Liver (tissue), 9 donors: ENCODE measurements around the gene CRACR2A. TPM values are rescaled to one million over a fixed set of nuclear protein-coding genes. Genes with fewer than 3 reads are reported as not detected.

Experiments used
- DNase-seq: peaks from one replicate; pipeline ENCODE4 v3.0.0-alpha.2; 2017; ENCODE audit warnings: low spot score
- H3K27ac ChIP-seq, 2 donors: one replicate each; pipeline ENCODE4 v1.7.0; 2013; ENCODE audit warnings: inconsistent platforms in 2 of 2, low read length in 2 of 2, control low read depth in 1 of 2, low read depth in 1 of 2, mild to moderate bottlenecking in 1 of 2
- H3K27me3 ChIP-seq, 4 donors: one replicate each; pipeline versions ENCODE4 v1.6.1 to v1.7.0; 2013; ENCODE audit warnings: low read length in 3 of 4, inconsistent platforms in 1 of 4, mild to moderate bottlenecking in 1 of 4, moderate library complexity in 1 of 4; ENCODE audit not compliant: control insufficient read depth in 4 of 4, insufficient read depth in 4 of 4
- H3K36me3 ChIP-seq, 4 donors: one replicate each; pipeline versions ENCODE4 v1.6.1 to v1.7.0; 2013; ENCODE audit warnings: low read length in 3 of 4, mild to moderate bottlenecking in 3 of 4, low read depth in 1 of 4, moderate library complexity in 1 of 4; ENCODE audit not compliant: control insufficient read depth in 4 of 4, insufficient read depth in 3 of 4
- H3K4me1 ChIP-seq, 4 donors: one replicate each; pipeline versions ENCODE4 v1.6.1 to v1.7.0; 2013; ENCODE audit warnings: low read length in 3 of 4, mild to moderate bottlenecking in 3 of 4, moderate library complexity in 1 of 4; ENCODE audit not compliant: control insufficient read depth in 4 of 4, insufficient read depth in 4 of 4
- H3K4me3 ChIP-seq, 3 donors: one replicate each; pipeline versions ENCODE4 v1.6.1 to v1.7.0; 2013; ENCODE audit warnings: low read length in 3 of 3, control low read depth in 1 of 3, low read depth in 1 of 3, mild to moderate bottlenecking in 1 of 3
- H3K9ac ChIP-seq, 2 donors: one replicate each; pipeline ENCODE4 v1.7.0; 2013; ENCODE audit warnings: low read length in 2 of 2, mild to moderate bottlenecking in 2 of 2, moderate library complexity in 2 of 2, control low read depth in 1 of 2, low read depth in 1 of 2
- H3K9me3 ChIP-seq, 4 donors: one replicate each; pipeline versions ENCODE4 v1.6.1 to v1.7.0; 2013; ENCODE audit warnings: low read length in 3 of 4; ENCODE audit not compliant: control insufficient read depth in 4 of 4
- ATF3 ChIP-seq: IDR thresholded peaks from 2 replicates; pipeline ENCODE4 v1.6.1; 2016; ENCODE audit warnings: antibody characterized with exemption
- CTCF ChIP-seq: fragments of 150-350 bp; IDR thresholded peaks from 2 replicates; pipeline ENCODE4 v1.5.1; 2017; ENCODE audit warnings: improper control_type of control experiment, low read depth, low read length; ENCODE audit not compliant: missing input control
- EGR1 ChIP-seq, 2 donors: IDR thresholded peaks; 2 replicates each; pipeline ENCODE4 v1.6.1; 2016 to 2018; ENCODE audit warnings: antibody characterized with exemption in 2 of 2, low read depth in 2 of 2
- FOXA1 ChIP-seq: IDR thresholded peaks from 2 replicates; pipeline ENCODE4 v1.6.1; 2016; ENCODE audit warnings: antibody characterized with exemption
- FOXA2 ChIP-seq: IDR thresholded peaks from 2 replicates; pipeline ENCODE4 v1.6.1; 2016; ENCODE audit warnings: antibody characterized with exemption
- GABPA ChIP-seq, 2 donors: IDR thresholded peaks in 1 of 2; conservative IDR thresholded peaks in 1 of 2; 2 replicates each; pipeline ENCODE4 v1.6.1; 2016; ENCODE audit warnings: antibody characterized with exemption in 2 of 2, mild to moderate bottlenecking in 1 of 2, moderate library complexity in 1 of 2
- HNF4A ChIP-seq, 2 donors: conservative IDR thresholded peaks; 2 replicates each; pipeline ENCODE4 v1.6.1; 2016; ENCODE audit warnings: antibody characterized with exemption in 2 of 2, mild to moderate bottlenecking in 2 of 2
- JUND ChIP-seq, 2 donors: IDR thresholded peaks; 2 replicates each; pipeline ENCODE4 v1.6.1; 2016; ENCODE audit warnings: antibody characterized with exemption in 2 of 2
- MAX ChIP-seq: IDR thresholded peaks from 2 replicates; pipeline ENCODE4 v1.6.1; 2016; ENCODE audit warnings: antibody characterized with exemption
- NR2F2 ChIP-seq: IDR thresholded peaks from 2 replicates; pipeline ENCODE4 v1.6.1; 2016; ENCODE audit warnings: antibody characterized with exemption
- RAD21 ChIP-seq, 2 donors: IDR thresholded peaks; 2 replicates each; pipeline ENCODE4 v1.6.1; 2016; ENCODE audit warnings: antibody characterized with exemption in 2 of 2, mild to moderate bottlenecking in 2 of 2
- REST ChIP-seq: IDR thresholded peaks from 2 replicates; pipeline ENCODE4 v1.6.1; 2016; ENCODE audit warnings: antibody characterized with exemption, mild to moderate bottlenecking
- RXRA ChIP-seq, 2 donors: IDR thresholded peaks; 2 replicates each; pipeline ENCODE4 v1.6.1; 2017 to 2018; ENCODE audit warnings: antibody characterized with exemption in 2 of 2, mild to moderate bottlenecking in 1 of 2
- SP1 ChIP-seq: IDR thresholded peaks from 2 replicates; pipeline ENCODE4 v1.6.1; 2018; ENCODE audit warnings: antibody characterized with exemption, mild to moderate bottlenecking
- TAF1 ChIP-seq: conservative IDR thresholded peaks from 2 replicates; pipeline ENCODE4 v1.6.1; 2016; ENCODE audit warnings: antibody characterized with exemption, mild to moderate bottlenecking
- YY1 ChIP-seq: IDR thresholded peaks from 2 replicates; pipeline ENCODE4 v1.6.1; 2016; ENCODE audit warnings: antibody characterized with exemption, mild to moderate bottlenecking
- WGBS: extraction: QIAGEN DNeasy Blood & Tissue Kit; methylation state at CpG from one replicate; pipeline ENCODE4 v1.1.7; 2013; 5-methylcytosine and 5-hydroxymethylcytosine counted together
- polyA plus RNA-seq, 2 donors: library from polyadenylated mRNA; stranded (reverse) in 1 of 2; unstranded in 1 of 2; fragments of 200-250 nt in 1 of 2; fragments of >200 nt in 1 of 2; fragmentation: Nextera tagmentation in 1 of 2; extraction: Ambion mirVana in 1 of 2; gene quantifications; one replicate each; pipeline versions ENCODE4 v1.2.1 to v1.2.3, GENCODE V29; 2013 to 2015
- total RNA-seq, 2 donors: library from RNA; depleted of rRNA; stranded (reverse); fragments of >200 nt; gene quantifications; one replicate each; pipeline ENCODE4 v1.2.3, GENCODE V29; 2014
- donor health status: healthy.
- donor health status: healthy.
- donor health status: healthy.
- donor health status: healthy.
- donor health status: healthy.

Gene CRACR2A
- total and polyA plus RNA-seq, 4 donors = 0.33 to 4.2 (median 1.4) TPM

- Histone ChIP-seq H3K27ac (no peak overlapping the region), H3K9ac (no peak overlapping the region), H3K27me3 (no peaks in the 10 kb centered on the region), H3K4me3 (no peak overlapping the region), H3K9me3 (no peaks in the 10 kb centered on the region), H3K4me1 (no peaks in the 10 kb centered on the region), H3K36me3 (no peaks in the 10 kb centered on the region)
- WGBS = 87% methylated on average over 30 of the region's 30 CpGs
- no peak for TF ChIP-seq REST
- no peak for DNase-seq
Measured at GRCh38 chr12:3592856-3593625, 159.9 kb downstream of the CRACR2A start.

GRCh38 chr12:3589745-3590144 is 163.2 kb downstream of the CRACR2A start:
- TF ChIP-seq HNF4A (conservative IDR thresholded peaks at IDR 0.05) = no peak
- no peak for TF ChIP-seq TAF1
- TF ChIP-seq FOXA1 = no peak
- TF ChIP-seq GABPA (IDR thresholded peaks at IDR 0.05 in 1 of 2, conservative IDR thresholded peaks at IDR 0.05 in 1 of 2) = no peak
- WGBS = 82% methylated on average over 3 of the region's 3 CpGs
- H3K4me1 ChIP-seq = no peaks in the 10 kb centered on the region
- no peaks in the 10 kb centered on the region for H3K9me3 ChIP-seq
- no peak overlapping the region for H3K4me3 ChIP-seq
- H3K9ac ChIP-seq = no peak overlapping the region
- no peak overlapping the region for H3K27ac ChIP-seq
- H3K36me3 ChIP-seq = no peaks in the 10 kb centered on the region
- DNase-seq = no peak
- H3K27me3 ChIP-seq = no peaks in the 10 kb centered on the region

GRCh38 chr12:3587402-3588013 is 165.4 kb downstream of the CRACR2A start:
- no peaks in the 10 kb centered on the region for H3K27me3 ChIP-seq
- no peak for DNase-seq
- no peaks in the 10 kb centered on the region for H3K4me1 ChIP-seq
- H3K27ac ChIP-seq = no peak overlapping the region
- 61% methylated on average over 9 of the region's 9 CpGs for WGBS
- peaks cover 0 to 7% (median 2%) of the 10 kb centered on the region in 4 donors for H3K9me3 ChIP-seq
- no peaks in the 10 kb centered on the region for H3K36me3 ChIP-seq
- no peak overlapping the region for H3K9ac ChIP-seq
- no peak overlapping the region for H3K4me3 ChIP-seq
- TF ChIP-seq MAX (no peak), SP1 (no peak), NR2F2 (no peak), YY1 (no peak), RAD21 (IDR thresholded peaks at IDR 0.05) (no peak), REST (no peak), GABPA (IDR thresholded peaks at IDR 0.05 in 1 of 2, conservative IDR thresholded peaks at IDR 0.05 in 1 of 2) (no peak), TAF1 (no peak), RXRA (IDR thresholded peaks at IDR 0.05) (no peak), JUND (IDR thresholded peaks at IDR 0.05) (no peak), ATF3 (no peak), FOXA1 (no peak), CTCF (no peak), FOXA2 (no peak), EGR1 (IDR thresholded peaks at IDR 0.05; ENCODE audit: low read depth in 2 of 2) (no peak)
